HepG2 (cell line): Measurements from ENCODE around the gene TCAP. TPM values are rescaled to one million over a fixed set of nuclear protein-coding genes. Genes with fewer than 3 reads are reported as not detected.

Experiments used
- ATF2 ChIP-seq: sonication (generic); formaldehyde crosslinking; IDR thresholded peaks from 2 replicates; pipeline ENCODE4 v1.4.0; 2020; ENCODE audit warnings: missing genetic modification reagents
- BRD4 ChIP-seq: sonication (generic); formaldehyde crosslinking; IDR thresholded peaks from 2 replicates; pipeline ENCODE4 v1.4.0; 2020; ENCODE audit warnings: missing genetic modification reagents
- CERS6 ChIP-seq: sonication (generic); formaldehyde crosslinking; IDR thresholded peaks from 2 replicates; pipeline ENCODE4 v1.5.0; 2020; ENCODE audit warnings: missing genetic modification reagents
- EED ChIP-seq: sonication (generic); formaldehyde crosslinking; IDR thresholded peaks from 2 replicates; pipeline ENCODE4 v1.5.0; 2020; ENCODE audit warnings: mild to moderate bottlenecking, missing genetic modification reagents
- MBNL3 ChIP-seq: fragments of 250-450 bp; sonication (Bioruptor Pico); conservative IDR thresholded peaks from 2 replicates; pipeline ENCODE4 v1.8.0; 2022; ENCODE audit warnings: mild to moderate bottlenecking, inconsistent platforms
- ONECUT2 ChIP-seq: sonication (generic); formaldehyde crosslinking; IDR thresholded peaks from 2 replicates; pipeline ENCODE4 v1.4.0; 2020; ENCODE audit warnings: missing genetic modification reagents
- SETDB1 ChIP-seq: sonication (generic); formaldehyde crosslinking; IDR thresholded peaks from 2 replicates; pipeline ENCODE4 v1.5.1; 2020; ENCODE audit warnings: missing genetic modification reagents, mild to moderate bottlenecking, borderline replicate concordance
- SNAPC2 ChIP-seq: sonication (generic); formaldehyde crosslinking; IDR thresholded peaks from 2 replicates; pipeline ENCODE4 v1.8.1; 2022; ENCODE audit warnings: mild to moderate bottlenecking, missing genetic modification reagents
- SSRP1 ChIP-seq: IDR thresholded peaks from 2 replicates; pipeline ENCODE4 v1.6.1; 2016; ENCODE audit warnings: control low read depth
- ZNF451 ChIP-seq: sonication (generic); formaldehyde crosslinking; IDR thresholded peaks from 2 replicates; pipeline ENCODE4 v1.5.0; 2020; ENCODE audit warnings: mild to moderate bottlenecking, missing genetic modification reagents
- ZNF574 ChIP-seq: sonication (generic); formaldehyde crosslinking; IDR thresholded peaks from 2 replicates; pipeline ENCODE4 v1.4.0; 2020; ENCODE audit warnings: missing genetic modification reagents
- ZNF775 ChIP-seq: sonication (generic); formaldehyde crosslinking; IDR thresholded peaks from 2 replicates; pipeline ENCODE4 v1.4.0; 2020; ENCODE audit warnings: missing genetic modification reagents, mild to moderate bottlenecking, moderate library complexity, borderline replicate concordance
- ZNF792 ChIP-seq: IDR thresholded peaks from 2 replicates; pipeline ENCODE4 v1.6.1; 2016
- polyA plus RNA-seq, 8 experiments: library from polyadenylated mRNA; depleted of rRNA in 3 of 8; stranded (reverse) in 7 of 8; unstranded in 1 of 8; fragments of >200 nt; fragmentation: Illumina TruSeq in 4 of 8; extraction: Trizol in 4 of 8; gene quantifications; 2 replicates each; pipeline versions ENCODE4 v1.2.1 to v1.2.3, GENCODE V29; 2011 to 2016; ENCODE audit warnings: low read depth in 4 of 8, missing spikeins in 1 of 8, mixed read lengths in 1 of 8; ENCODE audit not compliant: insufficient read depth in 1 of 8
- total RNA-seq, 5 experiments: library from RNA; depleted of rRNA; stranded (reverse); fragments of >200 nt; fragmentation: Illumina TruSeq; extraction: Trizol; gene quantifications; 2 replicates each; pipeline ENCODE4 v1.2.3, GENCODE V29; 2016; ENCODE audit warnings: low read depth in 1 of 5
- TF ChIP-seq, protein P1 (sequence below): sonication (generic); formaldehyde crosslinking; conservative IDR thresholded peaks from 2 replicates; pipeline ENCODE4 v1.8.0; 2022; ENCODE audit warnings: missing genetic modification reagents
- TF ChIP-seq, protein P2 (sequence below): sonication (generic); formaldehyde crosslinking; IDR thresholded peaks from 2 replicates; pipeline ENCODE4 v1.4.0; 2020; ENCODE audit warnings: missing genetic modification reagents, borderline replicate concordance
- TF ChIP-seq, protein P3 (sequence below): IDR thresholded peaks from 2 replicates; pipeline ENCODE4 v1.6.1; 2016; ENCODE audit warnings: mild to moderate bottlenecking

Gene TCAP
- total and polyA plus RNA-seq, 2 of the 13 experiments (the other 11 are each of a cell fraction or from before 2014, with no cell fraction given) = 0.24 to 0.65 TPM

DNA sequence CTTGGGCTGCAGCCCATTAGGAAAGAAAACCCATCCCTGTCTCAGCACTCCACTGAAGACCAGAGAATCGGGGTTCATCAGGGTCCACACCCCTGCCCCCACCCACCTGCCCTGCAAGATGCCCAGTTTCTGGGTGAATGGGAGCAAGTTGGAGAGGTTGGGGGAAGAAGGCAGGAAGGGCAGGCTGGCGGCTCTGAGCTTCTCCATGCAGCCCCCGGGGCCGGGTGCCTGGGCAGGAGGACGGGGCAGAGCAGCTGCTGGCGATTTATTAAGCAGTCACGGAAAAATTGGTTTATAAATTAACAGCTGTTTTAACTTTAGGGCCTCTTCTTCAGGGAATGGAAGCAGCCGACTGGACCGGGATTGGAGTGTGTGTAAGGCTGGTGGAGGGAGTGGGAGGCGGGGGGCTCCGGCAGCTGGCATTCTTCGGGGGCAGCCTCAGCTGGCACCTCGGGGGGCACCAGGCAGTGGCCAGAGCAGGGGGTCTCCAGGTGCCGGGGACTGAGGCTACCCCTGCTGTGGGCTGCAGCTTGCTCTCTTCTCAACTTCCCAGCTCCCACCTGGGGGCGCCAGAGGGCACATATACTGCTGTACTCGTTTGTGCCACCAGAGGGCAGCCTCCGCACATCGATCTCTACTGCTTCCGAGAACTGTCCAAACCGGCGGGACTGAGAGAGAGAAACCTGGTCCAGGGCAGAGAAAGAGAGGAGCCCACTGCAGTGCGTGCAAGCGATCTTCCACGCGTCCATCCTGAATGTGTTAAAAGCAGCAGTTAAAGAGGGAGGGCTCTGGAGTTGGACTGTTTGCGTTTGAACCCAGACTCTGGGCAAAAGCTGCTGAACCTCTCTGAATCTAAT, 43.4 kb upstream of the TCAP start (continued):
- TF ChIP-seq SSRP1 (CRISPR knock-in tag) = 0 out of 2 replicates have a peak, but pooled peaks have one; percentile 63
- TF ChIP-seq, protein P1, sequence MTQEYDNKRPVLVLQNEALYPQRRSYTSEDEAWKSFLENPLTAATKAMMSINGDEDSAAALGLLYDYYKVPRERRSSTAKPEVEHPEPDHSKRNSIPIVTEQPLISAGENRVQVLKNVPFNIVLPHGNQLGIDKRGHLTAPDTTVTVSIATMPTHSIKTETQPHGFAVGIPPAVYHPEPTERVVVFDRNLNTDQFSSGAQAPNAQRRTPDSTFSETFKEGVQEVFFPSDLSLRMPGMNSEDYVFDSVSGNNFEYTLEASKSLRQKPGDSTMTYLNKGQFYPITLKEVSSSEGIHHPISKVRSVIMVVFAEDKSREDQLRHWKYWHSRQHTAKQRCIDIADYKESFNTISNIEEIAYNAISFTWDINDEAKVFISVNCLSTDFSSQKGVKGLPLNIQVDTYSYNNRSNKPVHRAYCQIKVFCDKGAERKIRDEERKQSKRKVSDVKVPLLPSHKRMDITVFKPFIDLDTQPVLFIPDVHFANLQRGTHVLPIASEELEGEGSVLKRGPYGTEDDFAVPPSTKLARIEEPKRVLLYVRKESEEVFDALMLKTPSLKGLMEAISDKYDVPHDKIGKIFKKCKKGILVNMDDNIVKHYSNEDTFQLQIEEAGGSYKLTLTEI (CRISPR knock-in tag) = no peak
- TF ChIP-seq SNAPC2 (CRISPR knock-in tag) = no peak
- no peak for TF ChIP-seq SETDB1 (CRISPR knock-in tag)
- 0 out of 2 replicates have a peak, but pooled peaks have one; percentile 36 for TF ChIP-seq ZNF792 (CRISPR knock-in tag)
- peak; percentile 55; the same call in 1 of the 2 replicates for TF ChIP-seq BRD4
- TF ChIP-seq, protein P2, sequence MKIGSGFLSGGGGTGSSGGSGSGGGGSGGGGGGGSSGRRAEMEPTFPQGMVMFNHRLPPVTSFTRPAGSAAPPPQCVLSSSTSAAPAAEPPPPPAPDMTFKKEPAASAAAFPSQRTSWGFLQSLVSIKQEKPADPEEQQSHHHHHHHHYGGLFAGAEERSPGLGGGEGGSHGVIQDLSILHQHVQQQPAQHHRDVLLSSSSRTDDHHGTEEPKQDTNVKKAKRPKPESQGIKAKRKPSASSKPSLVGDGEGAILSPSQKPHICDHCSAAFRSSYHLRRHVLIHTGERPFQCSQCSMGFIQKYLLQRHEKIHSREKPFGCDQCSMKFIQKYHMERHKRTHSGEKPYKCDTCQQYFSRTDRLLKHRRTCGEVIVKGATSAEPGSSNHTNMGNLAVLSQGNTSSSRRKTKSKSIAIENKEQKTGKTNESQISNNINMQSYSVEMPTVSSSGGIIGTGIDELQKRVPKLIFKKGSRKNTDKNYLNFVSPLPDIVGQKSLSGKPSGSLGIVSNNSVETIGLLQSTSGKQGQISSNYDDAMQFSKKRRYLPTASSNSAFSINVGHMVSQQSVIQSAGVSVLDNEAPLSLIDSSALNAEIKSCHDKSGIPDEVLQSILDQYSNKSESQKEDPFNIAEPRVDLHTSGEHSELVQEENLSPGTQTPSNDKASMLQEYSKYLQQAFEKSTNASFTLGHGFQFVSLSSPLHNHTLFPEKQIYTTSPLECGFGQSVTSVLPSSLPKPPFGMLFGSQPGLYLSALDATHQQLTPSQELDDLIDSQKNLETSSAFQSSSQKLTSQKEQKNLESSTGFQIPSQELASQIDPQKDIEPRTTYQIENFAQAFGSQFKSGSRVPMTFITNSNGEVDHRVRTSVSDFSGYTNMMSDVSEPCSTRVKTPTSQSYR (CRISPR knock-in tag) = peak; percentile 54; the same call in 1 of the 2 replicates
- peak; percentile 56; the same call in 1 of the 2 replicates for TF ChIP-seq ATF2 (CRISPR knock-in tag)
- peak; percentile 84 for TF ChIP-seq ONECUT2 (CRISPR knock-in tag)
- no peak for TF ChIP-seq MBNL3 (CRISPR knock-in tag)
- TF ChIP-seq, protein P3, sequence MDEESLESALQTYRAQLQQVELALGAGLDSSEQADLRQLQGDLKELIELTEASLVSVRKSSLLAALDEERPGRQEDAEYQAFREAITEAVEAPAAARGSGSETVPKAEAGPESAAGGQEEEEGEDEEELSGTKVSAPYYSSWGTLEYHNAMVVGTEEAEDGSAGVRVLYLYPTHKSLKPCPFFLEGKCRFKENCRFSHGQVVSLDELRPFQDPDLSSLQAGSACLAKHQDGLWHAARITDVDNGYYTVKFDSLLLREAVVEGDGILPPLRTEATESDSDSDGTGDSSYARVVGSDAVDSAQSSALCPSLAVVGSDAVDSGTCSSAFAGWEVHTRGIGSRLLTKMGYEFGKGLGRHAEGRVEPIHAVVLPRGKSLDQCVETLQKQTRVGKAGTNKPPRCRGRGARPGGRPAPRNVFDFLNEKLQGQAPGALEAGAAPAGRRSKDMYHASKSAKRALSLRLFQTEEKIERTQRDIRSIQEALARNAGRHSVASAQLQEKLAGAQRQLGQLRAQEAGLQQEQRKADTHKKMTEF (CRISPR knock-in tag) = peak; percentile 58
- TF ChIP-seq ZNF451 (CRISPR knock-in tag) = peak; percentile 81
- TF ChIP-seq ZNF574 (CRISPR knock-in tag) = peak; percentile 76
- no peak for TF ChIP-seq EED (CRISPR knock-in tag)
- TF ChIP-seq CERS6 (CRISPR knock-in tag) = no peak
- TF ChIP-seq ZNF775 (CRISPR knock-in tag) = no peak
